HepG2 (cell line): ENCODE data around the gene DPH2. TPM values are rescaled to one million over a fixed set of nuclear protein-coding genes. Genes with fewer than 3 reads are reported as not detected.

ENCODE experiments used
- AFF4 ChIP-seq: sonication (generic); formaldehyde crosslinking; IDR thresholded peaks from 2 replicates; pipeline ENCODE4 v1.4.0; 2020; ENCODE audit warnings: missing genetic modification reagents
- DPF2 ChIP-seq: sonication (generic); formaldehyde crosslinking; IDR thresholded peaks from 2 replicates; pipeline ENCODE4 v1.4.0; 2020; ENCODE audit warnings: mild to moderate bottlenecking, low read depth, missing genetic modification reagents, borderline replicate concordance
- FOXO4 ChIP-seq: sonication (generic); formaldehyde crosslinking; conservative IDR thresholded peaks from 2 replicates; pipeline ENCODE4 v1.8.1; 2023; ENCODE audit warnings: missing genetic modification reagents
- IRF2 ChIP-seq: IDR thresholded peaks from 2 replicates; pipeline ENCODE4 v1.6.1; 2018; ENCODE audit warnings: missing genetic modification reagents, missing compliant biosample characterization
- NFAT5 ChIP-seq: sonication (generic); formaldehyde crosslinking; IDR thresholded peaks from 2 replicates; pipeline ENCODE4 v1.4.0; 2020; ENCODE audit warnings: missing genetic modification reagents
- SCMH1 ChIP-seq: sonication (generic); formaldehyde crosslinking; IDR thresholded peaks from 2 replicates; pipeline ENCODE4 v1.9.0; 2021; ENCODE audit warnings: missing genetic modification reagents, mild to moderate bottlenecking, borderline replicate concordance
- SMC3 ChIP-seq: IDR thresholded peaks from 2 replicates; pipeline ENCODE4 v1.6.1; 2011; ENCODE audit warnings: low read length, improper control_type of control experiment
- WIZ ChIP-seq: sonication (generic); formaldehyde crosslinking; IDR thresholded peaks from 2 replicates; pipeline ENCODE4 v1.5.1; 2020; ENCODE audit warnings: mild to moderate bottlenecking, missing genetic modification reagents
- ZFP91 ChIP-seq: sonication (generic); formaldehyde crosslinking; IDR thresholded peaks from 2 replicates; pipeline ENCODE4 v1.9.0; 2022; ENCODE audit warnings: missing genetic modification reagents, mild to moderate bottlenecking, borderline replicate concordance
- ZNF264 ChIP-seq: sonication (generic); formaldehyde crosslinking; IDR thresholded peaks from 2 replicates; pipeline ENCODE4 v1.4.0; 2020; ENCODE audit warnings: missing genetic modification reagents
- ZXDC ChIP-seq: sonication (generic); formaldehyde crosslinking; IDR thresholded peaks from 2 replicates; pipeline ENCODE4 v1.5.0; 2020; ENCODE audit warnings: mild to moderate bottlenecking, missing genetic modification reagents
- polyA plus RNA-seq, 8 experiments: library from polyadenylated mRNA; depleted of rRNA in 3 of 8; stranded (reverse) in 7 of 8; unstranded in 1 of 8; fragments of >200 nt; fragmentation: Illumina TruSeq in 4 of 8; extraction: Trizol in 4 of 8; gene quantifications; 2 replicates each; pipeline versions ENCODE4 v1.2.1 to v1.2.3, GENCODE V29; 2011 to 2016; ENCODE audit warnings: low read depth in 4 of 8, missing spikeins in 1 of 8, mixed read lengths in 1 of 8; ENCODE audit not compliant: insufficient read depth in 1 of 8
- total RNA-seq, 5 experiments: library from RNA; depleted of rRNA; stranded (reverse); fragments of >200 nt; fragmentation: Illumina TruSeq; extraction: Trizol; gene quantifications; 2 replicates each; pipeline ENCODE4 v1.2.3, GENCODE V29; 2016; ENCODE audit warnings: low read depth in 1 of 5

The DPH2 gene
- total and polyA plus RNA-seq, 2 of the 13 experiments (the other 11 are each of a cell fraction or from before 2014, with no cell fraction given): 32.2 to 38.3 TPM

GRCh38 chr1:43994794-43995790 lies 25.3 kb downstream of the DPH2 start (continued):
- TF ChIP-seq ZXDC (no peak), ZNF264 (no peak), WIZ (CRISPR knock-in tag) (no peak), IRF2 (CRISPR knock-in tag) (peak; percentile 34; the same call in 1 of the 2 replicates), NFAT5 (CRISPR knock-in tag) (no peak), AFF4 (CRISPR knock-in tag) (no peak), FOXO4 (no peak), SMC3 (peak; percentile 49), DPF2 (CRISPR knock-in tag) (no peak), SCMH1 (CRISPR knock-in tag) (no peak), ZFP91 (CRISPR knock-in tag) (peak; percentile 7; the same call in 1 of the 2 replicates)
